GM10266 (cell line): ENCODE data around the gene PLPPR1.

Source experiments
- DNase-seq: peaks from one replicate; pipeline ENCODE4 v3.0.0; 2012; ENCODE audit errors: extremely low spot score
- TF ChIP-seq, protein P1 (sequence below): IDR thresholded peaks from 2 replicates; pipeline ENCODE4 v1.5.1; 2012; ENCODE audit warnings: mild to moderate bottlenecking, low read depth; ENCODE audit not compliant: control insufficient read depth, insufficient read depth; ENCODE audit errors: missing control alignments

PLPPR1 gene

DNA sequence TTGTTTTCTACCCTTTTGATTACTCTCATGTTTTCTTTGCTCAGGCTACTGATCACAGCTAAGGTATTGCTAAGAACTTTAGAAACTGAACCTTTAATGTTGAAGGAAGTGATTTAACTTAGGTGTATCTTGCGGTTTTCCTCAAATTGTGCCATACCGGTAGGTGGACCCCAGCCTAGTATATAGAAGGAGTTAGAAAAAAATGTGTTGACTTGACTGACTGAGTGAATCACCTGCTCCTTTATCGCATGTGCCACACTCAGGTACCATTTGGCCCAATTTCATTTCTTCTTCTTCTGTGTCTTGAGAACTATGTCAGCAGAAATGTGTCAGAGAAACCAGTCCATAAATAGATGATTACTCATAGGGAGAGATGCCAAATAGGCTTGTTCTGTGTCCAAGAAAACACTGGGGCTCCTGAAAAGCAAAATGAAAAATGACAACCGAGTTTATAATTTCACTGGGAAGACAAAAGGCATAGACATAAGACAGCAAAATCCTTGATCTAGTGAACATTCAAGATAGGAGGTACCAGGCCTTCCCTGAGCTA is 19.4 kb downstream of the PLPPR1 start:
- TF ChIP-seq, protein P1, sequence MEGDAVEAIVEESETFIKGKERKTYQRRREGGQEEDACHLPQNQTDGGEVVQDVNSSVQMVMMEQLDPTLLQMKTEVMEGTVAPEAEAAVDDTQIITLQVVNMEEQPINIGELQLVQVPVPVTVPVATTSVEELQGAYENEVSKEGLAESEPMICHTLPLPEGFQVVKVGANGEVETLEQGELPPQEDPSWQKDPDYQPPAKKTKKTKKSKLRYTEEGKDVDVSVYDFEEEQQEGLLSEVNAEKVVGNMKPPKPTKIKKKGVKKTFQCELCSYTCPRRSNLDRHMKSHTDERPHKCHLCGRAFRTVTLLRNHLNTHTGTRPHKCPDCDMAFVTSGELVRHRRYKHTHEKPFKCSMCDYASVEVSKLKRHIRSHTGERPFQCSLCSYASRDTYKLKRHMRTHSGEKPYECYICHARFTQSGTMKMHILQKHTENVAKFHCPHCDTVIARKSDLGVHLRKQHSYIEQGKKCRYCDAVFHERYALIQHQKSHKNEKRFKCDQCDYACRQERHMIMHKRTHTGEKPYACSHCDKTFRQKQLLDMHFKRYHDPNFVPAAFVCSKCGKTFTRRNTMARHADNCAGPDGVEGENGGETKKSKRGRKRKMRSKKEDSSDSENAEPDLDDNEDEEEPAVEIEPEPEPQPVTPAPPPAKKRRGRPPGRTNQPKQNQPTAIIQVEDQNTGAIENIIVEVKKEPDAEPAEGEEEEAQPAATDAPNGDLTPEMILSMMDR, result no peak
- DNase-seq, result no peak

DNA sequence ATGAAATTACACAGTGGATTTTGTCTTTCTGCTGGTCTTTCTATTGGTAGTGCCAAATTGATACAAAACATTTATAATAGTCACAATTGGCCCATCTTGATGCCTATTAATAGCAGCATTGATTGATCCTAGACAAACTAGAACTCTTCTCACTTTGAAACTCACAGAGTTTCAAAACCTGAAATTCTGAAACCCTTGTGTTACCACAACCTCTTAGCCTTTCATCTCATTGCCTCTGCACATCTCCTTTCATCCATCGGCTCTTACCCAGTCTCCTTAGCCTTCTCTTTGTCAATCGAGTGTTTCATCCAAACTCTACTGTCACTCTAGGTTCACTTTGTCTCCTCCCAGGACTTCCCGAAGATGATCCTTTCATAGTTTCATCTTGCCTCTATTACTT is 22.1 kb downstream of the PLPPR1 start:
- no peak for DNase-seq
- TF ChIP-seq, protein P1, result no peak

DNA sequence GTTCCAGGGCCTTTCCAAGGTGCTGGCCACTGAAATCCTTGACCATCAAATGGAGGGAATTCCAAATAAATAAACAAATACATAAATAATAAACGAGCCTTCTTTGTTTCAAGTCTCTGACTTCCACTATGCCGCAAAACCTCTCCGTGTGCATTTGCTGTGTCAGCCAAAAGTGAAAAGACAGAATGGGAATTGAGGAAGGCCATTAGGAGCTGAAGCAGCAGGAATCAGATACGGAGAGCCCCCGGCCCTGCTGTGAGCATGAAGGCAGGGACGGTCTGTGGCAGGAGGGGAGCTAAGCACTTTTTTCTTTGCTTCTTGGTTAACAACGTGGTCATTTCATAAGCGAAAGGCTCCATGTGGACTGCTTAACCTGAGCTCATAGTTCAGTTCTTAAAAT is 26.1 kb downstream of the PLPPR1 start:
- TF ChIP-seq, protein P1, result no peak
- DNase-seq, result no peak

DNA sequence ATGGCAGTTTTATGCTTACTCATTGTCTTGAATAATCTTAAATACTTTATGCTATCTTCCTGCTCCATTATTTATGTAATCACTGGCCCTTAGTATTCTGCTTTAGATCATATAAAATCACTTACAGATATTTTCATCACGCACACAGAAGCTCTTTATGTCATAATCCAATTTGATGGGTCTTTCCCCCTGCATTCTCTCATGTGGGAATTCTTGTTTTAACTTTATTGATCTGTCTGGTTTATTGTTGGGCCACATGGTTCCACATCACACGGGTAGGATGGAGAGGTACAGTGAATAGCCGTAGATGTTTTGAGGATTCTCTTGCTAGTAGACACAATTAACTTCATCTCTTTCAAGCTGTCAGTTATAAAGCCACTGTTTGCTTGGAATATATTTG is 27.0 kb downstream of the PLPPR1 start:
- TF ChIP-seq, protein P1, result no peak
- no peak for DNase-seq

DNA sequence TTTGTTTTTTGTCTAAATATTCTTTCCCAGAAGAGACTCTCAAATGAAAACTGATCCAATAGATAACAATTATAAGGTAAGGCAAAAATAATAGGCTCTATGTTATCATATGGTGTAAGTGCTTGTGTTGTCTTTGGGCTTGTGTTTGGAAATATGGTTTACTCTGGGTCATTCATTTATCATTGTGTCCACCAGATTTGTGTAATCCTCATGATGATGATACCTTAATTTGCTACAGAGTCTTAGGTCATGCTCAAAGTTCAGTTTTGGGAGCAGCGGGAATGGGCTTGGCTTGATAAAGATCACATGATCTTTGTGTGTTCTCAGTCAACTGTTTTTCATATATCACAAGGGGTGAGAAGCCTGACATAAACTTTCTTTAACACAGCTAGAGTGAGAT is 34.2 kb downstream of the PLPPR1 start:
- TF ChIP-seq, protein P1, result no peak
- DNase-seq, result no peak

DNA sequence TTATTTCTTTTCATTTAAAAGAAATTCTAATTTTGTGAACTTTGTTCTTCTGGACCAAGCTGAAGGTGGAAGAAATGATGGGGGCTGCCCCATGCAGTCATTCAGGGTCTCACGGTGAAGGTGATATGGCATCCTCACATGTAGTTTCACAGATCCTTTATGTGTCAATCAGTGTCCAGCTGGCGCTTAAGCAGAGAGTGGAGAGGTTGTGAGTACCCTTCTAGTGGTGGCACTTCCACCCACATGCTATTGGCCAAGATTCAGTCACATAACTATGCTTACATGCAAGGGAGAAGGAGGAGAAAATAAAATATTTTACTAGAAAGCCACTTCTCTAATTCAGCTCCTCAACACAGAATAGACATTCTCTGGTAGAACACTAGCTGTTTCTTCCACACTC is 34.7 kb downstream of the PLPPR1 start:
- TF ChIP-seq, protein P1, result no peak
- DNase-seq, result no peak

DNA sequence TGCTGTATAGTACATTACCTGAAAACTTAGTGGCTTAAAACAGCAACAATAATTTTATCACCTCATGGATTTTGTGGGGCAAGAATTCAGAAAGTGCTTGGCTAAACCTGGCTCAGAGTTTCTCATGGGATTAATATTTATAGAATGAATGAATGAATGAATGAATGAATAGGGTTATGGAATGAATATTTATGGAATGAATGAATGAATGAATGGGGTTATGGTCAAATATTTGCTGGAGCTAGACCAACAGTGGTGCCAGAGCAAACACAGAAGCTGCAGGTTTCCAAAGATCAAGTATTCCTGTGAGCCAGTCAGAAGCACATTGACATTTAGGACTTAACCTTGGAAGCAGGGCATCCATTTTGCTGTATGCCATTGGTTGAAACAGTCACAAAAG is 35.7 kb downstream of the PLPPR1 start:
- TF ChIP-seq, protein P1, result no peak
- no peak for DNase-seq
